C4-2B (cell line): Measurements from ENCODE around the gene VSX1.

ENCODE experiments used
- H3K27ac ChIP-seq: fragments of 450-650 bp; 2 replicates; pipeline ENCODE4 v1.5.1; 2017
- ZFX ChIP-seq: fragments of 450-650 bp; IDR thresholded peaks from 2 replicates; pipeline ENCODE4 v1.6.1; 2017
- TF ChIP-seq, protein P1 (sequence below): fragments of 450-650 bp; conservative IDR thresholded peaks from 2 replicates; pipeline ENCODE4 v1.5.1; 2017; ENCODE audit warnings: mild to moderate bottlenecking

VSX1 gene

DNA sequence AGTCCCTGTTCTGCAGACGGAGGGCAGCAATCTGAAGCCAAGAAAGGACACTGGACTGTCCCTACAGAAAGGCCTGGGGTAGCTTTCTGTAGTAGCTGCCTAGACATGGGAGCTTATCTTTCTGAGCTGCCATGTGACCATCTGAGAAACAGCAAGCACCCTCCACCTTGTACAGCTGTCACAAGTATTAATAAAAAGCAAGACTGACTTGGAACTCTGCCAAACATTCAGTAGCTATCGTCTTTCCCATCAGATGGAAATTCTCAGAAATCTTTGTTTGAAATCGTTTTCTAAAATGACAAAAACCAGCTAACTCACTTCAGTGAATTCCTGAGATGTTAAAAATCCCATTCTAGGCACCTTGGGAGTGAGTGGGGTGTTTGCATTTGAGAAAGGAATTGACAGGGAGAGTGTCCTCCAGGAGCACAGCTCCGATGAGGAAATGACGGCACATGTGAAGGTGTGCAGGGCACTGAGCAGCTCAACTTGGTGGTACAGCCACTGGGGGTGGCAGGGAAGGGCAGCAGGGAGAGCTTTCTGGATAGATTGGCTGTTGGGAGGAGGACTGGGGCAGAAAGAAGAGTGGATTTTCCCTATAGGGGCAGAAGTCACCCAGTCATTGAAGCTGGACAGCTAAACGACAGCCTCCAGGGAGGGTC is 48.5 kb downstream of the VSX1 start:
- H3K27ac ChIP-seq = no peak overlapping the region; the same call in 1 of the 2 replicates
- TF ChIP-seq ZFX = no peak
- TF ChIP-seq, protein P1, sequence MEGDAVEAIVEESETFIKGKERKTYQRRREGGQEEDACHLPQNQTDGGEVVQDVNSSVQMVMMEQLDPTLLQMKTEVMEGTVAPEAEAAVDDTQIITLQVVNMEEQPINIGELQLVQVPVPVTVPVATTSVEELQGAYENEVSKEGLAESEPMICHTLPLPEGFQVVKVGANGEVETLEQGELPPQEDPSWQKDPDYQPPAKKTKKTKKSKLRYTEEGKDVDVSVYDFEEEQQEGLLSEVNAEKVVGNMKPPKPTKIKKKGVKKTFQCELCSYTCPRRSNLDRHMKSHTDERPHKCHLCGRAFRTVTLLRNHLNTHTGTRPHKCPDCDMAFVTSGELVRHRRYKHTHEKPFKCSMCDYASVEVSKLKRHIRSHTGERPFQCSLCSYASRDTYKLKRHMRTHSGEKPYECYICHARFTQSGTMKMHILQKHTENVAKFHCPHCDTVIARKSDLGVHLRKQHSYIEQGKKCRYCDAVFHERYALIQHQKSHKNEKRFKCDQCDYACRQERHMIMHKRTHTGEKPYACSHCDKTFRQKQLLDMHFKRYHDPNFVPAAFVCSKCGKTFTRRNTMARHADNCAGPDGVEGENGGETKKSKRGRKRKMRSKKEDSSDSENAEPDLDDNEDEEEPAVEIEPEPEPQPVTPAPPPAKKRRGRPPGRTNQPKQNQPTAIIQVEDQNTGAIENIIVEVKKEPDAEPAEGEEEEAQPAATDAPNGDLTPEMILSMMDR = no peak

GRCh38 chr20:25032478-25033264 is 49.3 kb downstream of the VSX1 start:
- no peak overlapping the region for H3K27ac ChIP-seq
- TF ChIP-seq, protein P1 = no peak
- TF ChIP-seq ZFX = no peak

GRCh38 chr20:25032065-25032477 is 49.9 kb downstream of the VSX1 start:
- no peak overlapping the region for H3K27ac ChIP-seq
- TF ChIP-seq, protein P1 = no peak
- TF ChIP-seq ZFX = no peak

DNA sequence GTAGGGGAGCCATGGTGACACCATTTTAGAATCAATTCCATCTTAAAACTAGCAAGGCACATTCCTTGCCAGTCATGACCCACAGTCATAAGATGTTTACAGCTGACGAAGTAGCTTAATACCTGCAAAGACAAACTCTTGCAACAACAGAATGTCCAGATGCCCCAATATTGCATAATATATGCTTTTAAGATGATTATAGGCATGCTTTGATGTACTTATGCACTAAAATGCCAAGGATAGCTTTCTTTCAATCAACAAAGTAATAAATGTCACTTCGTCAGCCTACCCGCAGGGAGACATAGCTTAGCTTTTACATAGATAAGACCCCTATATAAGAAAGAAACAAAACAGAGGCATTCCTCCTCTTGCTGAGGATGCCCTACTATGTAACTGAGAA is 50.7 kb downstream of the VSX1 start:
- H3K27ac ChIP-seq = no peak overlapping the region
- TF ChIP-seq, protein P1 = no peak
- TF ChIP-seq ZFX = no peak

GRCh38 chr20:25030649-25031207 is 51.2 kb downstream of the VSX1 start:
- H3K27ac ChIP-seq = no peak overlapping the region
- TF ChIP-seq, protein P1 = no peak
- TF ChIP-seq ZFX = no peak

DNA sequence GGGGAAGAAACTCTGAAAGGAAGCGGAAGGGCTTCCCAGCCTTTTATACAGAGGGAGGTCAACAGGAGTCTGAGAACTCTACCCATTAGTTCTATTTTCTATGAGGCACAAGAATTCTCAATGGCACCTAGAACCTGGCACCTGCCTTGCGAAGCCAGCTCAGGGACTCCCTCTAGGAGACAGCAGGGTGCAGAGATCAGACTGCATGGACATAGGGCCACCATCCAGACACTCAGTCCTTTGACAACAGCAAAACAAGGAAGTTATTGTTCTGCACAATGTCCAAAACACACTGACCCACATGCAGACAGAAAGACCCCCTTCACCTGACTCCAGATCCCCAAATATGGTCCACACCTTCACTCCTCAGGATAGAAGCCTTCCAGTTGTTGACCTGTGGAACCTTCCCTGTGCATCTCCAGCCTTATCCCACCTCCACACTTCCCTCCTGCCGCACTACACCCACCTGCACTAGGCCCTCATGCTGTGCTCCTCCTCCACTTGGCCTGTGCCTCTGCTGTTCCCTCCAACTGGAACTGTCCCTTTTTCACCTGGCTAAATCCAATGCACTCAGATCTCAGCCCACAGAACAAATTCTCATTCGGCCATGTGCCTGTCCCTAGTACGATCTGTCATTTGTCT is 51.8 kb downstream of the VSX1 start:
- no peak overlapping the region for H3K27ac ChIP-seq
- no peak for TF ChIP-seq ZFX
- TF ChIP-seq, protein P1 = no peak
